Upper lobe of right lung (tissue), 1 donor: ENCODE data around the gene GBX1. TPM values are rescaled to one million over a fixed set of nuclear protein-coding genes. Genes with fewer than 3 reads are reported as not detected.

Experiments
- ATAC-seq: fragments of 200-7000 bp; cut with Tn5 transposase; one replicate; pipeline ENCODE4 v1.9.1; 2020; ENCODE audit warnings: mild to moderate bottlenecking, moderate library complexity
- DNase-seq: peaks from one replicate; pipeline ENCODE4 v3.0.0-alpha.2; 2020
- H3K27ac ChIP-seq: fragments of 200-600 bp; one replicate; pipeline ENCODE4 v1.8.0; 2022
- H3K27me3 ChIP-seq: fragments of 200-600 bp; one replicate; pipeline ENCODE4 v1.8.0; 2022; ENCODE audit warnings: mild to moderate bottlenecking
- H3K36me3 ChIP-seq: fragments of 200-600 bp; one replicate; pipeline ENCODE4 v1.8.0; 2022
- H3K4me1 ChIP-seq: fragments of 200-600 bp; one replicate; pipeline ENCODE4 v1.8.0; 2022
- H3K4me3 ChIP-seq: fragments of 200-600 bp; one replicate; pipeline ENCODE4 v1.8.0; 2022; ENCODE audit warnings: mild to moderate bottlenecking
- H3K9me3 ChIP-seq: fragments of 200-600 bp; one replicate; pipeline ENCODE4 v1.8.0; 2022
- CTCF ChIP-seq: fragments of 200-600 bp; IDR thresholded peaks from one replicate; pipeline ENCODE4 v1.8.0; 2022; ENCODE audit warnings: antibody characterized with exemption
- intact Hi-C: fragments of 100-400 bp; cut with DNase I; formaldehyde crosslinking; loops from one replicate; pipeline ENCODE4 v1.11.0; 2022
- long read RNA-seq: library from polyadenylated mRNA; unstranded; transcript quantifications from one replicate; pipeline ENCODE4 v2.0.0, GENCODE V29; 2021
- total RNA-seq: library from RNA; stranded (reverse); fragmentation: NEBNext Ultra II Directional; extraction: Animal tissue kit (Norgen Biotek cat#: 25700); gene quantifications from one replicate; pipeline ENCODE4 v1.2.1, GENCODE V29; 2021
- donor health status: DM: no; HTN: yes; CAD: no; lungs with severe emphysema.

GBX1 gene
- total RNA-seq = not detected
- long read RNA-seq = 0 reads

GRCh38 chr7:151167197-151167961 lies at the start of gene GBX1:
Gene GBX1, minus strand, starts transcription at chr7:151167694. Its CDS starts 146 bp downstream, at chr7:151167548.
- Histone ChIP-seq H3K9me3 (no peaks in the 10 kb centered on the region), H3K4me3 (peak within 1 kb of the TSS; percentile 47), H3K27me3 (peaks cover 64% of the 10 kb centered on the region), H3K27ac (no peak within 1 kb of the TSS), H3K36me3 (no peaks in the 10 kb centered on the region), H3K4me1 (peaks cover 8% of the 10 kb centered on the region)
- no peak for TF ChIP-seq CTCF
- ATAC-seq (peak; percentile 56), DNase-seq (peak; percentile 66)
- intact Hi-C loops = no loop called here

GRCh38 chr7:151215396-151215795 lies 47.9 kb upstream of the GBX1 start:
- no peak for DNase-seq
- Histone ChIP-seq H3K4me1 (no peaks in the 10 kb centered on the region), H3K4me3 (no peak overlapping the region), H3K27ac (no peak overlapping the region), H3K27me3 (no peaks in the 10 kb centered on the region), H3K9me3 (no peaks in the 10 kb centered on the region), H3K36me3 (peaks cover 77% of the 10 kb centered on the region)
- intact Hi-C loops = no loop called here
- no peak for TF ChIP-seq CTCF
- no peak for ATAC-seq

- H3K9me3 ChIP-seq = no peaks in the 10 kb centered on the region
- H3K27ac ChIP-seq = no peak overlapping the region
- ATAC-seq = no peak
- intact Hi-C loops = no loop called here
- no peak for DNase-seq
- no peak for TF ChIP-seq CTCF
- no peaks in the 10 kb centered on the region for H3K4me1 ChIP-seq
- H3K36me3 ChIP-seq = peaks cover 63% of the 10 kb centered on the region
- no peak overlapping the region for H3K4me3 ChIP-seq
- H3K27me3 ChIP-seq = no peaks in the 10 kb centered on the region
Observed at GRCh38 chr7:151213826-151214225, 46.3 kb upstream of the GBX1 start.

- H3K4me1 ChIP-seq = no peaks in the 10 kb centered on the region
- no peak overlapping the region for H3K4me3 ChIP-seq
- intact Hi-C loops = no loop called here
- TF ChIP-seq CTCF = no peak
- DNase-seq (no peak), ATAC-seq (no peak)
- peaks cover 51% of the 10 kb centered on the region for H3K36me3 ChIP-seq
- no peaks in the 10 kb centered on the region for H3K9me3 ChIP-seq
- H3K27ac ChIP-seq = no peak overlapping the region
- no peaks in the 10 kb centered on the region for H3K27me3 ChIP-seq
Observed at GRCh38 chr7:151212626-151213025, 45.1 kb upstream of the GBX1 start.

GRCh38 chr7:151211155-151211772 lies 43.8 kb upstream of the GBX1 start:
- no peaks in the 10 kb centered on the region for H3K9me3 ChIP-seq
- no peak for TF ChIP-seq CTCF
- H3K36me3 ChIP-seq = peaks cover 37% of the 10 kb centered on the region
- no peaks in the 10 kb centered on the region for H3K4me1 ChIP-seq
- intact Hi-C loops = no loop called here
- H3K27me3 ChIP-seq = no peaks in the 10 kb centered on the region
- DNase-seq (no peak), ATAC-seq (no peak)
- no peak overlapping the region for H3K27ac ChIP-seq
- no peak overlapping the region for H3K4me3 ChIP-seq
